GM18519 (cell line): ENCODE measurements around the gene PCDHB4.
"Not testable (repeated sequence)": the region's sequence is repeated elsewhere in the genome, so short reads cannot be mapped to it uniquely, and the experiment has no call there.

Experiments used
- ATAC-seq: cut with Tn5 transposase; IDR thresholded peaks from one replicate; pipeline ENCODE4 v1.9.1; 2021; ENCODE audit warnings: mild to moderate bottlenecking, moderate library complexity; ENCODE audit not compliant: unreplicated experiment, low FRiP score

The PCDHB4 gene

GRCh38 chr5:141121563-141121962 lies at the start of gene PCDHB4:
TSS of gene PCDHB4 (plus strand) at chr5:141121818. CDS start at chr5:141121999, 181 bp downstream.
- no peak for ATAC-seq

GRCh38 chr5:141077826-141078225 lies 43.8 kb upstream of the PCDHB4 start:
- no peak for ATAC-seq

GRCh38 chr5:141082228-141082627 lies 39.4 kb upstream of the PCDHB4 start:
- ATAC-seq: no peak

GRCh38 chr5:141084487-141084989 lies 37.1 kb upstream of the PCDHB4 start:
- no peak for ATAC-seq

- no peak for ATAC-seq
Observed at GRCh38 chr5:141094481-141095262, 26.9 kb upstream of the PCDHB4 start, which contains the start of gene PCDHB2. TSS of gene PCDHB2 (plus strand) at chr5:141094615. CDS start at chr5:141094791, 176 bp downstream.

- ATAC-seq: no peak
Observed at GRCh38 chr5:141095263-141095641, 26.4 kb upstream of the PCDHB4 start.

- not testable (repeated sequence) for ATAC-seq
Observed at GRCh38 chr5:141096181-141096580, 25.4 kb upstream of the PCDHB4 start.

GRCh38 chr5:141096586-141096985 lies 25.0 kb upstream of the PCDHB4 start:
- not testable (repeated sequence) for ATAC-seq

- no peak for ATAC-seq
Observed at GRCh38 chr5:141100243-141100805, 21.3 kb upstream of the PCDHB4 start, which contains the start of gene PCDHB3. TSS of gene PCDHB3 (plus strand) at chr5:141100473. CDS start at chr5:141100650, 177 bp downstream.

GRCh38 chr5:141101059-141101458 lies 20.6 kb upstream of the PCDHB4 start:
- no peak for ATAC-seq

- ATAC-seq: not testable (repeated sequence)
Observed at GRCh38 chr5:141102070-141102469, 19.5 kb upstream of the PCDHB4 start.

- not testable (repeated sequence) for ATAC-seq
Observed at GRCh38 chr5:141102471-141102870, 19.1 kb upstream of the PCDHB4 start.

GRCh38 chr5:141105350-141105749 lies 16.3 kb upstream of the PCDHB4 start:
- no peak for ATAC-seq

GRCh38 chr5:141119250-141119649 lies 2.4 kb upstream of the PCDHB4 start:
- ATAC-seq: no peak

- no peak for ATAC-seq
Observed at GRCh38 chr5:141121985-141122384, 367 bp downstream of the PCDHB4 start.

GRCh38 chr5:141123396-141124135 lies 1.9 kb downstream of the PCDHB4 start:
- not testable (repeated sequence) for ATAC-seq

GRCh38 chr5:141127305-141127704 lies 5.7 kb downstream of the PCDHB4 start:
- no peak for ATAC-seq

- no peak for ATAC-seq
Observed at GRCh38 chr5:141135030-141135717, 13.6 kb downstream of the PCDHB4 start, which contains the start of gene PCDHB5. TSS of gene PCDHB5 (plus strand) at chr5:141135206. CDS start at chr5:141135435, 229 bp downstream.

GRCh38 chr5:141135718-141136266 lies 14.2 kb downstream of the PCDHB4 start:
- no peak for ATAC-seq

- not testable (repeated sequence) for ATAC-seq
Observed at GRCh38 chr5:141137346-141137745, 15.7 kb downstream of the PCDHB4 start.
